ENCODE results near the gene NPB.
A peak's percentile ranks its signal among the peaks of the same experiment; 100 is the strongest.

NPB gene

GRCh38 chr17:81902023-81902652 lies at the start of gene NPB:
NPB (plus strand) TSS chr17:81902238; CDS start chr17:81902278, 40 bp downstream.
- no peak within 1 kb of the TSS for H3K27ac Mint-ChIP-seq
- H3K27me3 Mint-ChIP-seq, result peaks cover 5% of the 10 kb centered on the region
- H3K4me3 Mint-ChIP-seq, result peak within 1 kb of the TSS; percentile 18
- peaks cover 7% of the 10 kb centered on the region for H3K36me3 Mint-ChIP-seq
- H3K9me3 Mint-ChIP-seq, result no peaks in the 10 kb centered on the region
- DNase-seq (ENCODE audit: low spot score in 2 of 2) (no peak), ATAC-seq (ENCODE audit: low read depth) (peak; percentile 56)
- peaks cover 3% of the 10 kb centered on the region for H3K4me1 Mint-ChIP-seq

GRCh38 chr17:81854974-81855774 lies 46.9 kb upstream of the NPB start:
- no peak overlapping the region for H3K4me3 Mint-ChIP-seq

GRCh38 chr17:81858170-81858966 lies 43.7 kb upstream of the NPB start:
- no peaks in the 10 kb centered on the region for H3K9me3 Mint-ChIP-seq
- no peak overlapping the region for H3K27ac Mint-ChIP-seq
- no peak overlapping the region for H3K4me3 Mint-ChIP-seq
- no peak for DNase-seq (ENCODE audit: low spot score in 2 of 2)
- H3K27me3 Mint-ChIP-seq, result no peaks in the 10 kb centered on the region
- H3K36me3 Mint-ChIP-seq, result peaks cover 7% of the 10 kb centered on the region
- peaks cover 9% of the 10 kb centered on the region for H3K4me1 Mint-ChIP-seq
- no peak for ATAC-seq (ENCODE audit: low read depth)

More at GRCh38 chr17:81854974-81855774, 46.9 kb upstream of the NPB start:
- Mint-ChIP-seq H3K27ac (no peak overlapping the region), H3K27me3 (no peaks in the 10 kb centered on the region), H3K4me1 (peaks cover 6% of the 10 kb centered on the region), H3K9me3 (no peaks in the 10 kb centered on the region), H3K36me3 (peaks cover 14% of the 10 kb centered on the region)
- ATAC-seq (ENCODE audit: low read depth) (peak; percentile 52), DNase-seq (ENCODE audit: low spot score in 2 of 2) (no peak)

GRCh38 chr17:81858967-81859905 lies 42.8 kb upstream of the NPB start:
- peaks cover 5% of the 10 kb centered on the region for H3K36me3 Mint-ChIP-seq
- H3K9me3 Mint-ChIP-seq, result no peaks in the 10 kb centered on the region
- peak overlapping the region; percentile 83 for H3K4me3 Mint-ChIP-seq
- ATAC-seq (ENCODE audit: low read depth) (no peak), DNase-seq (ENCODE audit: low spot score in 2 of 2) (no peak)
- H3K27ac Mint-ChIP-seq, result peak overlapping the region; percentile 51
- H3K4me1 Mint-ChIP-seq, result peaks cover 9% of the 10 kb centered on the region
- no peaks in the 10 kb centered on the region for H3K27me3 Mint-ChIP-seq

GRCh38 chr17:81859906-81860755 lies 41.9 kb upstream of the NPB start, which contains the start of gene P4HB:
P4HB (minus strand) TSS chr17:81860535; CDS start chr17:81860471, 64 bp downstream.
- Mint-ChIP-seq H3K4me3 (peak within 1 kb of the TSS; percentile 86), H3K36me3 (peaks cover 5% of the 10 kb centered on the region), H3K27ac (peak within 1 kb of the TSS; percentile 95), H3K27me3 (no peaks in the 10 kb centered on the region), H3K4me1 (peaks cover 9% of the 10 kb centered on the region), H3K9me3 (no peaks in the 10 kb centered on the region)
- DNase-seq (ENCODE audit: low spot score in 2 of 2) (no peak), ATAC-seq (ENCODE audit: low read depth) (peak; percentile 6)

- peak overlapping the region; percentile 86 for H3K4me3 Mint-ChIP-seq
- no peaks in the 10 kb centered on the region for H3K9me3 Mint-ChIP-seq
- no peaks in the 10 kb centered on the region for H3K27me3 Mint-ChIP-seq
- H3K27ac Mint-ChIP-seq, result peak overlapping the region; percentile 95
- DNase-seq (ENCODE audit: low spot score in 2 of 2) (peak; percentile 99), ATAC-seq (ENCODE audit: low read depth) (peak; percentile 76)
- peaks cover 5% of the 10 kb centered on the region for H3K36me3 Mint-ChIP-seq
- peaks cover 9% of the 10 kb centered on the region for H3K4me1 Mint-ChIP-seq
These were observed 41.1 kb upstream of the NPB start for GRCh38 chr17:81860756-81861568.

GRCh38 chr17:81863123-81863675 lies 38.8 kb upstream of the NPB start:
- Mint-ChIP-seq H3K27me3 (no peaks in the 10 kb centered on the region), H3K4me3 (peak overlapping the region; percentile 72), H3K4me1 (peaks cover 20% of the 10 kb centered on the region), H3K27ac (peak overlapping the region; percentile 92), H3K9me3 (no peaks in the 10 kb centered on the region), H3K36me3 (peaks cover 6% of the 10 kb centered on the region)
- DNase-seq (ENCODE audit: low spot score in 2 of 2) (no peak), ATAC-seq (ENCODE audit: low read depth) (no peak)

- H3K27me3 Mint-ChIP-seq, result no peaks in the 10 kb centered on the region
- peaks cover 22% of the 10 kb centered on the region for H3K4me1 Mint-ChIP-seq
- peak overlapping the region; percentile 92 for H3K27ac Mint-ChIP-seq
- H3K36me3 Mint-ChIP-seq, result peaks cover 8% of the 10 kb centered on the region
- no peak for DNase-seq (ENCODE audit: low spot score in 2 of 2)
- H3K9me3 Mint-ChIP-seq, result no peaks in the 10 kb centered on the region
- H3K4me3 Mint-ChIP-seq, result no peak overlapping the region
- ATAC-seq (ENCODE audit: low read depth), result no peak
These were observed 37.9 kb upstream of the NPB start for GRCh38 chr17:81863833-81864768.

GRCh38 chr17:81865358-81865732 lies 36.7 kb upstream of the NPB start:
- Mint-ChIP-seq H3K4me1 (peaks cover 26% of the 10 kb centered on the region), H3K36me3 (peaks cover 7% of the 10 kb centered on the region), H3K4me3 (no peak overlapping the region), H3K27ac (no peak overlapping the region), H3K9me3 (no peaks in the 10 kb centered on the region), H3K27me3 (no peaks in the 10 kb centered on the region)
- ATAC-seq (ENCODE audit: low read depth) (no peak), DNase-seq (ENCODE audit: low spot score in 2 of 2) (no peak)

- H3K27ac Mint-ChIP-seq, result no peak overlapping the region
- H3K4me3 Mint-ChIP-seq, result no peak overlapping the region
- ATAC-seq (ENCODE audit: low read depth) (no peak), DNase-seq (ENCODE audit: low spot score in 2 of 2) (peak; percentile 13 to 21)
- no peaks in the 10 kb centered on the region for H3K9me3 Mint-ChIP-seq
- no peaks in the 10 kb centered on the region for H3K27me3 Mint-ChIP-seq
- peaks cover 7% of the 10 kb centered on the region for H3K36me3 Mint-ChIP-seq
- H3K4me1 Mint-ChIP-seq, result peaks cover 26% of the 10 kb centered on the region
These were observed 36.2 kb upstream of the NPB start for GRCh38 chr17:81865733-81866439.
